SK-N-MC (cell line): ENCODE data around the gene CCDC78.
A peak's percentile ranks its signal among the peaks of the same experiment; 100 is the strongest.

Experiments
- DNase-seq: peaks from one replicate; pipeline ENCODE4 v3.0.0-alpha.2; 2011; ENCODE audit warnings: low read depth, low spot score
- H3K27ac ChIP-seq: fragments of 200-600 bp; sonication (generic); 2 replicates; pipeline ENCODE4 v1.5.1; 2016; ENCODE audit warnings: mixed run types
- H3K36me3 ChIP-seq: fragments of 200-600 bp; sonication (generic); 2 replicates; pipeline ENCODE4 v1.6.1; 2017; ENCODE audit warnings: antibody characterized with exemption, low read length, mixed read lengths; ENCODE audit not compliant: insufficient read depth
- H3K4me3 ChIP-seq: fragments of 200-600 bp; sonication (generic); 2 replicates; pipeline ENCODE4 v1.5.1; 2016
- H3K9ac ChIP-seq: fragments of 200-600 bp; sonication (generic); 2 replicates; pipeline ENCODE4 v1.8.0; 2017; ENCODE audit warnings: mixed run types, mixed read lengths; ENCODE audit not compliant: insufficient read length
- H3K9me3 ChIP-seq: fragments of 200-600 bp; sonication (generic); 2 replicates; pipeline ENCODE4 v1.6.1; 2017; ENCODE audit warnings: low read depth, mild to moderate bottlenecking, antibody characterized with exemption, low read length, moderate library complexity, mixed read lengths
- EZH2 ChIP-seq: fragments of 200-600 bp; sonication (generic); IDR thresholded peaks from one replicate; pipeline ENCODE4 v1.6.1; 2017; ENCODE audit warnings: antibody characterized with exemption
- FOXP2 ChIP-seq: optimal IDR thresholded peaks from 2 replicates; pipeline ENCODE3; 2011; ENCODE audit warnings: mild to moderate bottlenecking, moderate library complexity; ENCODE audit not compliant: insufficient read depth; ENCODE audit errors: extremely low read length, control extremely low read depth
- POLR2AphosphoS5 ChIP-seq: IDR thresholded peaks from 2 replicates; pipeline ENCODE4 v1.6.1; 2012; ENCODE audit warnings: mild to moderate bottlenecking, low read depth, low read length, borderline replicate concordance

Gene CCDC78

GRCh38 chr16:728131-728889, 2.1 kb upstream of the CCDC78 start:
- TF ChIP-seq EZH2, result no peak
- no peak for TF ChIP-seq FOXP2
- no peak; the same call in 1 of the 2 replicates for TF ChIP-seq POLR2AphosphoS5
- DNase-seq, result no peak
- Histone ChIP-seq H3K9ac (no peak overlapping the region), H3K4me3 (peak overlapping the region; percentile 71), H3K27ac (no peak overlapping the region), H3K9me3 (no peaks in the 10 kb centered on the region), H3K36me3 (no peaks in the 10 kb centered on the region)

GRCh38 chr16:727291-727977, 1.2 kb upstream of the CCDC78 start:
- Histone ChIP-seq H3K36me3 (no peaks in the 10 kb centered on the region), H3K9ac (no peak overlapping the region), H3K9me3 (no peaks in the 10 kb centered on the region), H3K4me3 (peak overlapping the region; percentile 75), H3K27ac (no peak overlapping the region)
- no peak for TF ChIP-seq EZH2
- TF ChIP-seq POLR2AphosphoS5, result no peak
- TF ChIP-seq FOXP2, result no peak
- no peak for DNase-seq

- no peaks in the 10 kb centered on the region for H3K36me3 ChIP-seq
- DNase-seq, result no peak
- no peak overlapping the region for H3K9ac ChIP-seq
- H3K9me3 ChIP-seq, result no peaks in the 10 kb centered on the region
- no peak overlapping the region for H3K4me3 ChIP-seq
- no peak overlapping the region for H3K27ac ChIP-seq
- TF ChIP-seq POLR2AphosphoS5 (no peak), FOXP2 (no peak), EZH2 (no peak)
Measured at GRCh38 chr16:726188-726437, 130 bp downstream of the CCDC78 start.

- no peak overlapping the region for H3K4me3 ChIP-seq
- H3K27ac ChIP-seq, result no peak overlapping the region
- TF ChIP-seq EZH2 (no peak), FOXP2 (no peak), POLR2AphosphoS5 (no peak)
- no peak overlapping the region for H3K9ac ChIP-seq
- DNase-seq, result no peak
- H3K9me3 ChIP-seq, result no peaks in the 10 kb centered on the region
- H3K36me3 ChIP-seq, result no peaks in the 10 kb centered on the region
Measured at GRCh38 chr16:725463-726187, 618 bp downstream of the CCDC78 start.

- Histone ChIP-seq H3K4me3 (no peak overlapping the region), H3K27ac (no peak overlapping the region), H3K36me3 (no peaks in the 10 kb centered on the region), H3K9me3 (no peaks in the 10 kb centered on the region), H3K9ac (no peak overlapping the region)
- DNase-seq, result no peak
- TF ChIP-seq EZH2 (no peak), POLR2AphosphoS5 (no peak), FOXP2 (no peak)
Measured at GRCh38 chr16:725041-725376, 1.2 kb downstream of the CCDC78 start.

- no peak overlapping the region for H3K4me3 ChIP-seq
- no peak overlapping the region for H3K27ac ChIP-seq
- TF ChIP-seq POLR2AphosphoS5 (no peak), FOXP2 (no peak)
- no peak overlapping the region for H3K9ac ChIP-seq
- DNase-seq, result no peak
- H3K36me3 ChIP-seq, result no peaks in the 10 kb centered on the region
- H3K9me3 ChIP-seq, result no peaks in the 10 kb centered on the region
Measured at GRCh38 chr16:724188-725040, 1.8 kb downstream of the CCDC78 start.

GRCh38 chr16:723695-724094, 2.5 kb downstream of the CCDC78 start:
- TF ChIP-seq POLR2AphosphoS5 (no peak), FOXP2 (no peak), EZH2 (no peak)
- Histone ChIP-seq H3K9me3 (no peaks in the 10 kb centered on the region), H3K27ac (no peak overlapping the region), H3K36me3 (no peaks in the 10 kb centered on the region), H3K9ac (no peak overlapping the region), H3K4me3 (no peak overlapping the region)
- no peak for DNase-seq
